ENCODE data around the gene MUC21. TPM values are rescaled to one million over a fixed set of nuclear protein-coding genes. Genes with fewer than 3 reads are reported as not detected.

The MUC21 gene
- total RNA-seq, 1 donor from 2014 or later = not detected

DNA sequence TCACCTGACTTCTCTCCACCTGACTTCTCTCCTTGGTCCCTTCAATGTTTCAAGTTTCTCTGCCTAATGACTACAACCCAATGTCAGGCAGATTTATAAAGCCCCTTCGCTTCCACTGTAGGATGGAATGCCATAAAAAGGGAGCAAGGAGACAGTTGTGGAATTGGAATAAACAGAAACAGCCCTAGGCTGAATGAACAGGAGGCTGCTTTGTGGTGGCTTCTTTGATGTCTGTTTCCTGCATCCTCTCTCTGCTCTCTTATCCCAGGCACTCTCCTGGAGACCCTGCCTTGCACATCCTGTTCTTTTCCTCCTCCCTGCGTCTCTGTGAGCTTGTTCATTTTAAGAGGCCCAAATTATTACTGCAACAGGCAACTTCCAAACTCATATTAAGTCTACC is 25.8 kb upstream of the MUC21 start:
- Mint-ChIP-seq H3K9me3 (ENCODE audit: unreplicated experiment) (peaks cover 5% of the 10 kb centered on the region), H3K36me3 (ENCODE audit: unreplicated experiment) (peaks cover 5% of the 10 kb centered on the region), H3K4me3 (ENCODE audit: unreplicated experiment) (no peak overlapping the region), H3K27ac (ENCODE audit: unreplicated experiment) (no peak overlapping the region), H3K4me1 (ENCODE audit: low read depth, unreplicated experiment) (peaks cover 5% of the 10 kb centered on the region), H3K27me3 (ENCODE audit: unreplicated experiment) (peaks cover 5% of the 10 kb centered on the region)
- no peak for DNase-seq
- TF ChIP-seq, protein P1, sequence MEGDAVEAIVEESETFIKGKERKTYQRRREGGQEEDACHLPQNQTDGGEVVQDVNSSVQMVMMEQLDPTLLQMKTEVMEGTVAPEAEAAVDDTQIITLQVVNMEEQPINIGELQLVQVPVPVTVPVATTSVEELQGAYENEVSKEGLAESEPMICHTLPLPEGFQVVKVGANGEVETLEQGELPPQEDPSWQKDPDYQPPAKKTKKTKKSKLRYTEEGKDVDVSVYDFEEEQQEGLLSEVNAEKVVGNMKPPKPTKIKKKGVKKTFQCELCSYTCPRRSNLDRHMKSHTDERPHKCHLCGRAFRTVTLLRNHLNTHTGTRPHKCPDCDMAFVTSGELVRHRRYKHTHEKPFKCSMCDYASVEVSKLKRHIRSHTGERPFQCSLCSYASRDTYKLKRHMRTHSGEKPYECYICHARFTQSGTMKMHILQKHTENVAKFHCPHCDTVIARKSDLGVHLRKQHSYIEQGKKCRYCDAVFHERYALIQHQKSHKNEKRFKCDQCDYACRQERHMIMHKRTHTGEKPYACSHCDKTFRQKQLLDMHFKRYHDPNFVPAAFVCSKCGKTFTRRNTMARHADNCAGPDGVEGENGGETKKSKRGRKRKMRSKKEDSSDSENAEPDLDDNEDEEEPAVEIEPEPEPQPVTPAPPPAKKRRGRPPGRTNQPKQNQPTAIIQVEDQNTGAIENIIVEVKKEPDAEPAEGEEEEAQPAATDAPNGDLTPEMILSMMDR (IDR thresholded peaks at IDR 0.05; ENCODE audit: partially characterized antibody, unreplicated experiment) = no peak

DNA sequence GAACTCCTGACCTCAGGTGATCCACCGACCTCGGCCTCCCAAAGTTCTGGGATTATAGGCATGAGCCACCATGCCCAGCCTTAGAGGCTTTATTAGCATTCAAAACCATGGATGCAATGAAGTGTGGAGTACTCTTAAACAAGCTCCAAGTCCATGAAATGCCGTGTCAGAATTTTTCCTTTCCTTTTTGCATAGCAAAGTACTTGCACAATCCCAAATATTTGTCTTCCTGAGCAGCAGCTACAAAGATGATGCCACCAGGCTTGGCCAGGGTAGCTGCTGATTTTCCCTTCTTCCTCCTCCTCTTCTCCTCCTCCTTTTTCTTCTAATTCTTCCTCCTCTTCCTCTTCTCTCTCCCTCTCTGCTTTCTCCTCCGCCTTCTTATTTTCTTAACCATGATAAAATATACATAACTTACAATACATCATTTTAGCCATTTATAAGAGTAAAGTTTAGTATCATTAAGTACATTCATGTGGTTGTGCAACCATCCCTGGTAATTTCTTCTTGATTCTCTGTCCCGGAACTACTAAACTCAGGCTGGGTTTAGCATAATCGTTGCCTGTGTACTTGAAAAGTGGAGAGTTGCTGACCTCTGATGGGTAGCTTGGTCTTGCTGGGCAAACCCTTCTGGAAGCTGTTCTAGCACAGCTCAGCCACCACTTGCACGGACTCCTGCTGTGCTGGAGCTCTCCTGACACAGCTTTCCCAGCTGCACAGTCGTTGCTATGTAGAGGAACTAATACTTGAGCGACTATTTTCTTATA is 22.4 kb upstream of the MUC21 start:
- DNase-seq = no peak
- TF ChIP-seq, protein P1 (IDR thresholded peaks at IDR 0.05; ENCODE audit: partially characterized antibody, unreplicated experiment) = no peak
- no peak overlapping the region for H3K27ac Mint-ChIP-seq (ENCODE audit: unreplicated experiment)
- H3K27me3 Mint-ChIP-seq (ENCODE audit: unreplicated experiment) = peaks cover 8% of the 10 kb centered on the region
- no peak overlapping the region for H3K4me3 Mint-ChIP-seq (ENCODE audit: unreplicated experiment)
- H3K4me1 Mint-ChIP-seq (ENCODE audit: low read depth, unreplicated experiment) = no peaks in the 10 kb centered on the region
- H3K36me3 Mint-ChIP-seq (ENCODE audit: unreplicated experiment) = peaks cover 9% of the 10 kb centered on the region
- peaks cover 9% of the 10 kb centered on the region for H3K9me3 Mint-ChIP-seq (ENCODE audit: unreplicated experiment)

GRCh38 chr6:30962716-30963115 is 20.8 kb upstream of the MUC21 start:
- Mint-ChIP-seq H3K4me1 (ENCODE audit: low read depth, unreplicated experiment) (no peaks in the 10 kb centered on the region), H3K36me3 (ENCODE audit: unreplicated experiment) (peaks cover 5% of the 10 kb centered on the region), H3K27me3 (ENCODE audit: unreplicated experiment) (peaks cover 7% of the 10 kb centered on the region), H3K9me3 (ENCODE audit: unreplicated experiment) (peaks cover 6% of the 10 kb centered on the region), H3K4me3 (ENCODE audit: unreplicated experiment) (no peak overlapping the region), H3K27ac (ENCODE audit: unreplicated experiment) (no peak overlapping the region)
- no peak for DNase-seq
- TF ChIP-seq, protein P1 (IDR thresholded peaks at IDR 0.05; ENCODE audit: partially characterized antibody, unreplicated experiment) = no peak

GRCh38 chr6:30963641-30964040 is 19.9 kb upstream of the MUC21 start:
- H3K4me1 Mint-ChIP-seq (ENCODE audit: low read depth, unreplicated experiment) = no peaks in the 10 kb centered on the region
- H3K27ac Mint-ChIP-seq (ENCODE audit: unreplicated experiment) = no peak overlapping the region
- H3K27me3 Mint-ChIP-seq (ENCODE audit: unreplicated experiment) = peaks cover 5% of the 10 kb centered on the region
- TF ChIP-seq, protein P1 (IDR thresholded peaks at IDR 0.05; ENCODE audit: partially characterized antibody, unreplicated experiment) = no peak
- no peak overlapping the region for H3K4me3 Mint-ChIP-seq (ENCODE audit: unreplicated experiment)
- H3K36me3 Mint-ChIP-seq (ENCODE audit: unreplicated experiment) = peaks cover 5% of the 10 kb centered on the region
- DNase-seq = no peak
- peaks cover 6% of the 10 kb centered on the region for H3K9me3 Mint-ChIP-seq (ENCODE audit: unreplicated experiment)

GRCh38 chr6:30964075-30964474 is 19.4 kb upstream of the MUC21 start:
- Mint-ChIP-seq H3K36me3 (ENCODE audit: unreplicated experiment) (peaks cover 5% of the 10 kb centered on the region), H3K9me3 (ENCODE audit: unreplicated experiment) (peaks cover 6% of the 10 kb centered on the region), H3K27me3 (ENCODE audit: unreplicated experiment) (peaks cover 5% of the 10 kb centered on the region), H3K4me3 (ENCODE audit: unreplicated experiment) (no peak overlapping the region), H3K27ac (ENCODE audit: unreplicated experiment) (no peak overlapping the region), H3K4me1 (ENCODE audit: low read depth, unreplicated experiment) (no peaks in the 10 kb centered on the region)
- TF ChIP-seq, protein P1 (IDR thresholded peaks at IDR 0.05; ENCODE audit: partially characterized antibody, unreplicated experiment) = no peak
- no peak for DNase-seq
